LNCAP (cell line): ENCODE results near the gene E2F2.

Experiments used
- TF ChIP-seq, protein P1 (sequence below): fragments of 450-650 bp; IDR thresholded peaks from 2 replicates; pipeline ENCODE4 v1.5.1; 2017; ENCODE audit warnings: mild to moderate bottlenecking

E2F2 gene

DNA sequence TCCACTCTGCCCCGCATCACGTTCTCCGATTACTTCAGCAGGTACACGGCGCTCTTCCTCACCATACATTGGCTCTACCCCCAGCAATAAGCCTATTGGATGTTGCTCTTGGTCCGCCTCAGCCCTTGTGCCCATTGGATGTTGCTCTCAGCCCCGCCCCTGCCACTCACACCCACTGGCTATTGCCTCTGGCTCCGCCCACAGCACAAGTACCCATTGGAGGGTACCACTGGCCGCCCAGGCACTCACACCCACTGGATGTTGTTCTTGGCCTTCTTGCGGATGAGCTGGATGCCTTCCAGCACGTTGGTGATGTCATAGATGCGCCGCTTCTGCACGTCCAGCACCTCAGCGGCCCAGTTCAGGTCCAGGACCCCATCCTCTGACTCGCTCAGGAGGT is 9.4 kb downstream of the E2F2 start:
- TF ChIP-seq, protein P1, sequence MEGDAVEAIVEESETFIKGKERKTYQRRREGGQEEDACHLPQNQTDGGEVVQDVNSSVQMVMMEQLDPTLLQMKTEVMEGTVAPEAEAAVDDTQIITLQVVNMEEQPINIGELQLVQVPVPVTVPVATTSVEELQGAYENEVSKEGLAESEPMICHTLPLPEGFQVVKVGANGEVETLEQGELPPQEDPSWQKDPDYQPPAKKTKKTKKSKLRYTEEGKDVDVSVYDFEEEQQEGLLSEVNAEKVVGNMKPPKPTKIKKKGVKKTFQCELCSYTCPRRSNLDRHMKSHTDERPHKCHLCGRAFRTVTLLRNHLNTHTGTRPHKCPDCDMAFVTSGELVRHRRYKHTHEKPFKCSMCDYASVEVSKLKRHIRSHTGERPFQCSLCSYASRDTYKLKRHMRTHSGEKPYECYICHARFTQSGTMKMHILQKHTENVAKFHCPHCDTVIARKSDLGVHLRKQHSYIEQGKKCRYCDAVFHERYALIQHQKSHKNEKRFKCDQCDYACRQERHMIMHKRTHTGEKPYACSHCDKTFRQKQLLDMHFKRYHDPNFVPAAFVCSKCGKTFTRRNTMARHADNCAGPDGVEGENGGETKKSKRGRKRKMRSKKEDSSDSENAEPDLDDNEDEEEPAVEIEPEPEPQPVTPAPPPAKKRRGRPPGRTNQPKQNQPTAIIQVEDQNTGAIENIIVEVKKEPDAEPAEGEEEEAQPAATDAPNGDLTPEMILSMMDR, result no peak

GRCh38 chr1:23517581-23517980 is 13.5 kb downstream of the E2F2 start:
- TF ChIP-seq, protein P1, result no peak

- TF ChIP-seq, protein P1, result no peak
These were observed 15.1 kb downstream of the E2F2 start for GRCh38 chr1:23515905-23516304.

DNA sequence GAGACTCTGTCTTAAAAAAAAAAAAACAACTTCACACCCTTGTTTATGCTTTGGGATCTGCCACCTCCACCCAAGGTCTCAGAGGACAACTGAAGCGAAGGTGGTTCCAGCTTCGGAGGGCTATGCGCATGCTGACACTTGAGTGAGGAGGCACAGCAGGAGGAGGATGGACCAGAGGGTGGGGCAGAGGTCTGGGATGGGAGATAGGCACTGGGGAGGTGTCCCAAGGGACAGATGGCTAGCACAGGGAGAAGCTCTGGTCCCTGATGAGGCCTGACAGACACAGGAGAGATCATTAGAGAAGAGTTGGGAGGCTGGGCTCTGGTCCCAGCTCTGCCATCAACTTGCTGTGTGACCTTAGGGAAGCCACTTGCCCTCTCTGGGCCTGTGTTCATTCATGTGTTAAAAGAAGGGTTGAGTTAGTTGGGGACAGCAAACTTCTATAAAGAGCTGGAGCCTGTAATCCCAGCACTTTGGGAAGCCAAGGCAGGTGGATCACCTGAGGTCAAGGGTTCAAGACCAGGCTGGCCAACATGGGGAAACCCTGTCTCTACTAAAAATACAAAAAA is 16.8 kb downstream of the E2F2 start:
- TF ChIP-seq, protein P1, result no peak

GRCh38 chr1:23509896-23510295 is 21.1 kb downstream of the E2F2 start:
- TF ChIP-seq, protein P1, result no peak

- TF ChIP-seq, protein P1, result no peak
These were observed 24.5 kb downstream of the E2F2 start for GRCh38 chr1:23506376-23507107.

GRCh38 chr1:23505851-23506250 is 25.2 kb downstream of the E2F2 start:
- TF ChIP-seq, protein P1, result no peak
